ENCODE results near the gene LYPD4.

The LYPD4 gene

GRCh38 chr19:41807176-41807575 lies 37.3 kb downstream of the LYPD4 start:
- DNase-seq (ENCODE audit: low read depth), result no peak
- TF ChIP-seq CTCF (conservative IDR thresholded peaks at IDR 0.05; ENCODE audit: control insufficient read depth, insufficient read depth, low read depth, low read length), result no peak
- no peak overlapping the region for H3K4me3 ChIP-seq (ENCODE audit: control insufficient read depth, low read depth, low read length)

GRCh38 chr19:41804336-41804735 lies 40.1 kb downstream of the LYPD4 start:
- DNase-seq (ENCODE audit: low read depth), result no peak
- H3K4me3 ChIP-seq (ENCODE audit: control insufficient read depth, low read depth, low read length), result no peak overlapping the region
- no peak for TF ChIP-seq CTCF (conservative IDR thresholded peaks at IDR 0.05; ENCODE audit: control insufficient read depth, insufficient read depth, low read depth, low read length)

- no peak for DNase-seq (ENCODE audit: low read depth)
- no peak overlapping the region for H3K4me3 ChIP-seq (ENCODE audit: control insufficient read depth, low read depth, low read length)
- TF ChIP-seq CTCF (conservative IDR thresholded peaks at IDR 0.05; ENCODE audit: control insufficient read depth, insufficient read depth, low read depth, low read length), result no peak
These were observed 41.7 kb downstream of the LYPD4 start for GRCh38 chr19:41802770-41803169.

GRCh38 chr19:41801792-41802211 lies 42.7 kb downstream of the LYPD4 start:
- H3K4me3 ChIP-seq (ENCODE audit: control insufficient read depth, low read depth, low read length), result no peak overlapping the region
- no peak for DNase-seq (ENCODE audit: low read depth)
- no peak for TF ChIP-seq CTCF (conservative IDR thresholded peaks at IDR 0.05; ENCODE audit: control insufficient read depth, insufficient read depth, low read depth, low read length)

- H3K4me3 ChIP-seq (ENCODE audit: control insufficient read depth, low read depth, low read length), result no peak overlapping the region
- TF ChIP-seq CTCF (conservative IDR thresholded peaks at IDR 0.05; ENCODE audit: control insufficient read depth, insufficient read depth, low read depth, low read length), result no peak
- no peak for DNase-seq (ENCODE audit: low read depth)
These were observed 43.5 kb downstream of the LYPD4 start for GRCh38 chr19:41801031-41801430.

- H3K4me3 ChIP-seq (ENCODE audit: control insufficient read depth, low read depth, low read length), result no peak overlapping the region
- DNase-seq (ENCODE audit: low read depth), result no peak
- no peak for TF ChIP-seq CTCF (conservative IDR thresholded peaks at IDR 0.05; ENCODE audit: control insufficient read depth, insufficient read depth, low read depth, low read length)
These were observed 45.0 kb downstream of the LYPD4 start for GRCh38 chr19:41799444-41800000.

GRCh38 chr19:41796901-41797300 lies 47.6 kb downstream of the LYPD4 start:
- TF ChIP-seq CTCF (conservative IDR thresholded peaks at IDR 0.05; ENCODE audit: control insufficient read depth, insufficient read depth, low read depth, low read length), result no peak
- DNase-seq (ENCODE audit: low read depth), result no peak
- H3K4me3 ChIP-seq (ENCODE audit: control insufficient read depth, low read depth, low read length), result no peak overlapping the region

Data from fibroblast of mammary gland (primary cell).